K562 (cell line): ENCODE measurements around the gene HOOK1. TPM values are rescaled to one million over a fixed set of nuclear protein-coding genes. Genes with fewer than 3 reads are reported as not detected.

ENCODE experiments used
- ATAC-seq: fragments of 200-7000 bp; cut with Tn5 transposase; 3 replicates; pipeline ENCODE4 v1.9.1; 2020; ENCODE audit warnings: moderate library complexity
- Bru-seq: library from RNA; stranded (reverse); fragments of 400-500 nt; gene quantifications from one replicate; lab custom pipeline; 2021; lab: Mats Ljungman, UMichigan
- BruChase-seq, 2 experiments: library from RNA; stranded (reverse); fragments of 400-500 nt; gene quantifications; one replicate each; lab custom pipeline; 2021; lab: Mats Ljungman, UMichigan
- BruUV-seq: library from RNA; stranded (reverse); fragments of 400-500 nt; replicated peaks from 2 replicates; lab custom pipeline; 2021; lab: Mats Ljungman, UMichigan
- CTCF ChIA-PET: fragments of 300-600 bp; formaldehyde crosslinking; extraction: SDS; loops from one replicate; lab custom pipeline; 2021; ENCODE audit warnings: low intra/inter-chr PET ratio; lab: Yijun Ruan, JAX
- POLR2A ChIA-PET: fragments of 300-600, 350-650 bp; sonication (Branson Sonifier 250); formaldehyde crosslinking; extraction: SDS; loops from one replicate; lab custom pipeline; 2021; ENCODE audit warnings: antibody characterized with exemption, inconsistent platforms; lab: Yijun Ruan, JAX
- DNase-seq, 4 experiments: peaks; one replicate each; pipeline versions ENCODE4 v3.0.0 to v3.0.0-alpha.2; 2011 to 2018; ENCODE audit warnings: low spot score in 3 of 4, mixed read lengths in 3 of 4; ENCODE audit errors: extremely low read depth in 1 of 4
- FAIRE-seq: peaks from 2 replicates; lab custom pipeline; 2011; peaks lifted over from hg19 to GRCh38; lab: Jason Lieb, UNC
- H2AFZ ChIP-seq: 2 replicates; pipeline ENCODE4 v1.6.0; 2011; ENCODE audit warnings: low read depth, low read length, control low read depth, inconsistent platforms
- H3K27ac ChIP-seq: fragments of 200-600 bp; 3 replicates; pipeline ENCODE4 v1.8.0; 2011; ENCODE audit warnings: low read depth, mild to moderate bottlenecking, control low read depth, inconsistent platforms, low read length, moderate library complexity, mixed read lengths; ENCODE audit errors: extremely low read depth
- H3K27me3 ChIP-seq, 2 experiments: fragments of 300-600 bp in 1 of 2; 2 replicates in 1 of 2; 3 replicates in 1 of 2; pipeline versions ENCODE4 v1.6.0 to v1.8.0; 2011; ENCODE audit warnings: inconsistent platforms in 2 of 2, low read length in 2 of 2, mild to moderate bottlenecking in 1 of 2, mixed read lengths in 1 of 2, moderate library complexity in 1 of 2; ENCODE audit not compliant: control insufficient read depth in 2 of 2, insufficient read depth in 2 of 2
- H3K36me3 ChIP-seq: fragments of 300-600 bp; 3 replicates; pipeline ENCODE4 v1.8.0; 2011; ENCODE audit warnings: mild to moderate bottlenecking, low read length, inconsistent platforms; ENCODE audit not compliant: control insufficient read depth, insufficient read depth
- H3K4me1 ChIP-seq, 2 experiments: fragments of 200-600 bp in 1 of 2; replicated peaks in 1 of 2; 2 replicates in 1 of 2; 3 replicates in 1 of 2; pipeline versions ENCODE4 v1.5.1 to v1.8.0; 2011; ENCODE audit warnings: inconsistent platforms in 2 of 2, low read length in 2 of 2, mild to moderate bottlenecking in 1 of 2, mixed read lengths in 1 of 2, moderate library complexity in 1 of 2; ENCODE audit not compliant: control insufficient read depth in 2 of 2, insufficient read depth in 2 of 2
- H3K4me2 ChIP-seq: 2 replicates; pipeline ENCODE4 v1.6.1; 2011; ENCODE audit warnings: low read length, control low read depth, inconsistent platforms, mixed read lengths; ENCODE audit not compliant: insufficient read depth
- H3K4me3 ChIP-seq: fragments of 200-600 bp; sonication (generic), shearing (Covaris generic); 2 replicates; pipeline ENCODE4 v1.5.1; 2016; ENCODE audit warnings: control low read depth, inconsistent platforms
- H3K79me2 ChIP-seq: fragments of 200-600 bp; 3 replicates; pipeline ENCODE4 v1.8.0; 2011; ENCODE audit warnings: low read length, inconsistent platforms; ENCODE audit not compliant: control insufficient read depth, insufficient read depth
- H3K9ac ChIP-seq, 2 experiments: 2 replicates each; pipeline versions ENCODE4 v1.6.0 to v1.6.1; 2011; ENCODE audit warnings: low read depth in 2 of 2, low read length in 2 of 2, control low read depth in 1 of 2, inconsistent platforms in 1 of 2, mild to moderate bottlenecking in 1 of 2, mixed read lengths in 1 of 2; ENCODE audit not compliant: insufficient read depth in 1 of 2
- H3K9me1 ChIP-seq: one replicate; pipeline ENCODE4 v1.6.0; 2011; ENCODE audit warnings: inconsistent platforms, mild to moderate bottlenecking, low read length, moderate library complexity; ENCODE audit not compliant: control insufficient read depth, insufficient read depth
- H3K9me3 ChIP-seq: replicated peaks from 2 replicates; pipeline ENCODE4 v1.5.1; 2011; ENCODE audit warnings: low read depth, low read length, inconsistent platforms; ENCODE audit not compliant: control insufficient read depth, insufficient read depth
- H4K20me1 ChIP-seq: replicated peaks from 2 replicates; pipeline ENCODE4 v1.6.1; 2011; ENCODE audit warnings: low read length, inconsistent platforms, mixed read lengths; ENCODE audit not compliant: control insufficient read depth, insufficient read depth
- CEBPZ ChIP-seq: fragments of 150-350 bp; IDR thresholded peaks from 2 replicates; pipeline ENCODE4 v1.6.1; 2014; ENCODE audit warnings: low read depth, mild to moderate bottlenecking, low read length, borderline replicate concordance
- GATAD2A ChIP-seq: fragments of 450-650 bp; IDR thresholded peaks from 2 replicates; pipeline ENCODE4 v1.6.1; 2017
- JUND ChIP-seq, 2 experiments: IDR thresholded peaks; 2 replicates in 1 of 2; 3 replicates in 1 of 2; pipeline ENCODE4 v1.6.1; 2011; ENCODE audit warnings: borderline replicate concordance in 2 of 2, low read depth in 2 of 2, low read length in 2 of 2, improper control_type of control experiment in 1 of 2, missing biosample characterization in 1 of 2, missing genetic modification characterization in 1 of 2, missing genetic modification reagents in 1 of 2
- POLR3A ChIP-seq: IDR thresholded peaks from 2 replicates; pipeline ENCODE4 v1.6.1; 2011; ENCODE audit warnings: borderline replicate concordance, mild to moderate bottlenecking, moderate library complexity; ENCODE audit not compliant: insufficient read length, insufficient read depth; ENCODE audit errors: extremely low read depth
- TEAD1 ChIP-seq, 2 experiments: fragments of 450-650 bp in 1 of 2; sonication (generic) in 1 of 2; formaldehyde crosslinking; IDR thresholded peaks; 2 replicates each; pipeline versions ENCODE4 v1.4.0 to v1.8.0; 2020 to 2022; ENCODE audit warnings: mild to moderate bottlenecking in 2 of 2, missing genetic modification reagents in 1 of 2
- ZNF239 ChIP-seq: fragments of 250-450 bp; sonication (Bioruptor Pico); IDR thresholded peaks from 2 replicates; pipeline ENCODE4 v1.4.0; 2020; ENCODE audit warnings: mild to moderate bottlenecking
- ZNF431 ChIP-seq: sonication (generic); formaldehyde crosslinking; IDR thresholded peaks from 2 replicates; pipeline ENCODE4 v1.8.0; 2022; ENCODE audit warnings: mild to moderate bottlenecking, missing genetic modification reagents
- WGBS: fragments of 100-300 bp; shearing (Covaris generic); methylation state at CpG from one replicate; pipeline ENCODE4 v1.1.6; 2016; ENCODE audit warnings: low coverage, mixed read lengths; ENCODE audit not compliant: insufficient coverage; ENCODE audit errors: missing lambda C conversion rate; 5-methylcytosine and 5-hydroxymethylcytosine counted together
- in situ Hi-C: fragments of 300-500 bp; cut with MboI; formaldehyde crosslinking; loops from 4 replicates; pipeline ENCODE4 v1.15.0; 2018; ENCODE audit warnings: inconsistent platforms, mixed read lengths
- intact Hi-C: fragments of 100-400 bp; cut with micrococcal nuclease; formaldehyde crosslinking; loops from 2 replicates; pipeline ENCODE4 v1.14.2; 2022
- long read RNA-seq, 3 experiments: library from polyadenylated mRNA in 2 of 3; library from RNA in 1 of 3; unstranded in 2 of 3; stranded (forward) in 1 of 3; transcript quantifications; one replicate each; pipeline ENCODE4 v2.0.0, GENCODE V29; 2019 to 2022
- polyA minus RNA-seq, 3 experiments: library from RNA; depleted of rRNA, polyadenylated mRNA; stranded (reverse); fragments of >200 nt; gene quantifications; 2 replicates each; pipeline ENCODE4 v1.2.3, GENCODE V29; 2011
- polyA plus RNA-seq, 8 experiments: library from polyadenylated mRNA; depleted of rRNA in 4 of 8; stranded (reverse) in 5 of 8; unstranded in 3 of 8; fragments of >200 nt; fragmentation: Nextera tagmentation in 2 of 8; fragmentation: Illumina TruSeq in 1 of 8; extraction: Ambion mirVana in 2 of 8; extraction: Trizol in 1 of 8; gene quantifications; 2 replicates each; pipeline versions ENCODE4 v1.2.1 to v1.2.3, GENCODE V29; 2011 to 2014; ENCODE audit warnings: inconsistent platforms in 1 of 8, missing spikeins in 1 of 8
- total RNA-seq, 7 experiments: library from RNA; depleted of rRNA in 6 of 7; stranded (reverse); fragments of >200 nt in 6 of 7; fragmentation: Illumina TruSeq in 2 of 7; extraction: Trizol in 2 of 7; gene quantifications; 2 replicates each; pipeline versions ENCODE4 v1.2.1 to v1.2.3, GENCODE V29; 2011 to 2021; ENCODE audit warnings: low replicate concordance in 1 of 7

HOOK1 gene
- total RNA-seq (2011; cell fraction: chromatin; rRNA removed; ENCODE audit: low replicate concordance), result not detected in 2 replicates
- not detected in 2 replicates for total RNA-seq (2011; cell fraction: nucleolus; rRNA removed)
- not detected in 2 replicates for total RNA-seq (2011; cell fraction: nucleoplasm; rRNA removed)
- total RNA-seq (2014; rRNA removed), result under 0.01 TPM in 1 of 2 replicates, not detected in the other
- not detected in 2 replicates for total RNA-seq (2014; rRNA removed; fragmentation: Illumina TruSeq; extraction: Trizol)
- total RNA-seq (2015; rRNA removed; fragmentation: Illumina TruSeq; extraction: Trizol), result 0.18 TPM in 1 of 2 replicates, not detected in the other
- 0.04 and 0.11 TPM in 2 replicates for total RNA-seq (2021)
- polyA plus RNA-seq (2011; rRNA removed), result not detected in 2 replicates
- not detected in 2 replicates for polyA plus RNA-seq (2011; cell fraction: cytosol; rRNA removed)
- not detected in 2 replicates for polyA plus RNA-seq (2011; cell fraction: nucleus; rRNA removed)
- polyA plus RNA-seq (2012), result 0.04 TPM in 1 of 2 replicates, not detected in the other
- polyA plus RNA-seq (2014; fragmentation: Illumina TruSeq; extraction: Trizol), result not detected in 2 replicates
- polyA plus RNA-seq (2014; fragmentation: Nextera tagmentation; extraction: Ambion mirVana), result not detected
- polyA plus RNA-seq (2014; rRNA removed), result not detected in 2 replicates
- polyA minus RNA-seq (2011; rRNA and poly(A)+ RNA removed), result 0.06 TPM in 1 of 2 replicates, not detected in the other
- not detected in 2 replicates for polyA minus RNA-seq (2011; cell fraction: cytosol; rRNA and poly(A)+ RNA removed)
- polyA minus RNA-seq (2011; cell fraction: nucleus; rRNA and poly(A)+ RNA removed), result under 0.01 TPM in 1 of 2 replicates, not detected in the other
- percentile 11 among the genes with signal in this experiment for Bru-seq, nascent RNA
- percentile 15 among the genes with signal in this experiment for BruChase-seq, experiment 1, labeled RNA remaining after a 2-hour chase
- percentile 20 among the genes with signal in this experiment for BruChase-seq, experiment 2, labeled RNA remaining after a 6-hour chase
- long read RNA-seq, experiment 1, partial matches to known transcripts, result 0 of 1 reads
- long read RNA-seq, experiment 1, other reads (novel, unspliced or antisense), result 1 of 1 reads
- long read RNA-seq, experiment 2, result 0 reads
- long read RNA-seq, experiment 3, result 0 reads

DNA sequence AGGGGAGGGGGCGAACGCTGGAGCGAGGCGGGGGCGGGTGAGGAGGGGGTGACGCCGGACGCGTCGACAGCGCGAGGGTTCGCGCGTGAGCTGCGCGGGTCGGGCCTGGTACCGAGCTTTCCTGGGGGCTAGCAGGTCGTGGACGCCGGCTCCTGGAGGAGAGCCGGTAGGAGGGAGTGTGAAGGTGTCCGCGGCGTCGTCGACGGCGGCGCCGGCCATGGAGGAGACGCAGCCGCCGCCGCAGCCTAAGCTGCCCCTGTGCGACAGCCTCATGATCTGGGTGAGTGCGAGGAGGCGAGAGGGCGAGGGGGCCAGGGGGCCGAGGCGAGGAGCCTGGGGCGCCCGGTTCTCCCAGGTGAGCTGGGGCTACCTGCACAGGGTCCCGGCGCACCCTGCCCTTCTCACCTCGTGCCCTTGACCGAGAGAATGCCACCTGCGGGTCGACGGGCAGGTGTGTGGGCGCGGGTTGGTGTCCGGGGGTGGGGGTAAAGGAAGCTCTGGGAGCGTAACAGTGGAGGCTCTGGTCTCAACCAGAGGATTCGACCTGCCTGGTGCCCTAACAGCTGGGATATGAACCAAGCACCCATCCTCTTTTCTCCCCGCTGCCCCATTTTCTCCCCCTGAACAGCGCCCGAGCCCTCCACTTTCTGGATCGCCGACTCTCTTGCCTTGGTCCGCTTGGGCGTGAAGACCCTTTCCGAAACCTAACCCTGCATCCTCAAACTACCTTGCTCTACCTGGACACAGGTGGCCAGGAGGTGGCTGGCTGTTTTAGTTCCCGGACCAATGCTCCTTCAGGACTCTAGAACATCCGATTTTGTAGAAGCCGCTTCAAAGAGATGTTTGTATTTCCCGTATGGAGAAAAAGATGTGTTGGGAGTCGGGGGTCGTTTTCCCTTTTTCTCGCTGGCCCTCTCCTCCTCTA, at the start of gene HOOK1:
Gene HOOK1, plus strand, starts transcription at position 49 of the 925 bp plus-strand sequence. Its CDS starts 169 bp downstream, at position 218.
- no peaks in the 10 kb centered on the region for H3K9me1 ChIP-seq
- no peak for FAIRE-seq
- no peaks in the 10 kb centered on the region for H3K36me3 ChIP-seq
- intact Hi-C loops, result no loop called here
- no peaks in the 10 kb centered on the region for H3K9me3 ChIP-seq
- H3K79me2 ChIP-seq, result no peaks in the 10 kb centered on the region
- CTCF ChIA-PET, result no interaction called here
- H3K27ac ChIP-seq, result no peak within 1 kb of the TSS
- no peak for TF ChIP-seq ZNF239 (CRISPR knock-in tag)
- no peak for TF ChIP-seq JUND (IDR thresholded peaks at IDR 0.05; ENCODE audit: borderline replicate concordance, low read depth, low read length)
- TF ChIP-seq JUND (tag; IDR thresholded peaks at IDR 0.05; ENCODE audit: borderline replicate concordance, low read depth, low read length), result no peak
- no peak for TF ChIP-seq CEBPZ
- no peak for TF ChIP-seq TEAD1 (CRISPR knock-in tag; IDR thresholded peaks at IDR 0.05)
- no peak for TF ChIP-seq GATAD2A
- TF ChIP-seq POLR3A, result no peak
- TF ChIP-seq ZNF431 (CRISPR knock-in tag), result no peak
- TF ChIP-seq, all 486 proteins: peak for 0
- Histone ChIP-seq H3K4me3 (no peak within 1 kb of the TSS), H3K9ac (no peak within 1 kb of the TSS), H4K20me1 (no peaks in the 10 kb centered on the region), H3K4me1 (no peaks in the 10 kb centered on the region), H2AFZ (no peak within 1 kb of the TSS), H3K4me2 (no peak within 1 kb of the TSS), H3K27me3 (no peaks in the 10 kb centered on the region)
- POLR2A ChIA-PET, result no interaction called here
- no peak for DNase-seq
- BruUV-seq, result no TSS peak
- WGBS, result 21% methylated on average over 33 of the region's 71 CpGs
- ATAC-seq, result no peak
- in situ Hi-C loops, result no loop called here
